Measurements from ENCODE around the gene TMEM272. TPM values are rescaled to one million over a fixed set of nuclear protein-coding genes. Genes with fewer than 3 reads are reported as not detected.

The TMEM272 gene
- total and polyA plus RNA-seq, 7 donors = 0.17 to 0.49 (median 0.27) TPM; not detected in 1

DNA sequence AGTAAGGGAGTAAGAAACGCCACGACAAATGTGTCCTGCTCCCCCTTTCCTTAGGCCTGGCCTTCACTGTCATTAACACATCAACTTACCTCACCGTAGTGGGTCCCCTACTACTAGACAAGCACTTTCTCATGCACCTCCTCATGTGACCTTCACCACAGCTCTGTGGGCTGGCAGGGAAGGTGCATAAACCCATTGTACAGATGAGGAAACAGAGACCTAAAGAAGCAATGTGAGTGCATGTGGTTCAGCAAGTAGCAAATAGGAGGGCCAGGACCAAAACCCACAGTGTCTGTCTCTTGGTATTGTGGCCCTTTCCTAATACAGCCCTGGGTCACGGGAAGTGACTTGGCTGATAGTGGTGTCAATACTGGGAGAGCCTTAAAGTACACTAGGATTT is 22.1 kb upstream of the TMEM272 start:
- DNase-seq (no peak), ATAC-seq (no peak)
- TF ChIP-seq, protein P1, sequence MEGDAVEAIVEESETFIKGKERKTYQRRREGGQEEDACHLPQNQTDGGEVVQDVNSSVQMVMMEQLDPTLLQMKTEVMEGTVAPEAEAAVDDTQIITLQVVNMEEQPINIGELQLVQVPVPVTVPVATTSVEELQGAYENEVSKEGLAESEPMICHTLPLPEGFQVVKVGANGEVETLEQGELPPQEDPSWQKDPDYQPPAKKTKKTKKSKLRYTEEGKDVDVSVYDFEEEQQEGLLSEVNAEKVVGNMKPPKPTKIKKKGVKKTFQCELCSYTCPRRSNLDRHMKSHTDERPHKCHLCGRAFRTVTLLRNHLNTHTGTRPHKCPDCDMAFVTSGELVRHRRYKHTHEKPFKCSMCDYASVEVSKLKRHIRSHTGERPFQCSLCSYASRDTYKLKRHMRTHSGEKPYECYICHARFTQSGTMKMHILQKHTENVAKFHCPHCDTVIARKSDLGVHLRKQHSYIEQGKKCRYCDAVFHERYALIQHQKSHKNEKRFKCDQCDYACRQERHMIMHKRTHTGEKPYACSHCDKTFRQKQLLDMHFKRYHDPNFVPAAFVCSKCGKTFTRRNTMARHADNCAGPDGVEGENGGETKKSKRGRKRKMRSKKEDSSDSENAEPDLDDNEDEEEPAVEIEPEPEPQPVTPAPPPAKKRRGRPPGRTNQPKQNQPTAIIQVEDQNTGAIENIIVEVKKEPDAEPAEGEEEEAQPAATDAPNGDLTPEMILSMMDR (IDR thresholded peaks at IDR 0.05) = no peak
- H3K4me1 ChIP-seq = no peaks in the 10 kb centered on the region
- no peaks in the 10 kb centered on the region for H3K9me3 ChIP-seq
- H3K4me3 ChIP-seq = no peak overlapping the region
- no peaks in the 10 kb centered on the region for H3K27me3 ChIP-seq (ENCODE audit: insufficient read depth in 3 of 3, low read length in 2 of 3)
- WGBS, 3 donors = 97 to 100% (median 99%) methylated on average over 4 of the region's 4 CpGs
- no peaks in the 10 kb centered on the region for H3K36me3 ChIP-seq (ENCODE audit: insufficient read depth in 1 of 2, low read depth in 1 of 2)
- intact Hi-C loops (cut with DNase I) = no loop called here
- no peak overlapping the region for H3K27ac ChIP-seq

DNA sequence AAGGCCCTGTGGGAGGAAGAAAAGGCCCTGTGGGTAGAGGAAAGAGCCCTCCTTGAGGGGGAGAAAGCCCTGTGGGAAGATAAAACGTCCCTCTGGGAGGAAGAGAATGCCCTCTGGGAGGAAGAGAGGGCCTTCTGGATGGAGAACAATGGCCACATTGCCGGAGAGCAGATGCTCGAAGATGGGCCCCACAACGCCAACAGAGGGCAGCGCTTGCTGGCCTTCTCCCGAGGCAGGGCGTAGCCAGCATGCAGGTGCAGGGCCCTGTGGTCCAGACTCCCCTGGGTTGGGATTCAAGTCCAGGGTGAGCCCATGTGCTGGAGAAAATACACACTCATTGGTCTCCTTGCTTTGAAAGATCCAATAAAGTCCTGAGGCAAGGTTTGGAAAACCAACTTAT is 20.9 kb upstream of the TMEM272 start:
- no peaks in the 10 kb centered on the region for H3K4me1 ChIP-seq
- TF ChIP-seq, protein P1 (IDR thresholded peaks at IDR 0.05) = no peak
- no peak overlapping the region for H3K27ac ChIP-seq
- no peaks in the 10 kb centered on the region for H3K36me3 ChIP-seq (ENCODE audit: insufficient read depth in 1 of 2, low read depth in 1 of 2)
- intact Hi-C loops (cut with DNase I) = no loop called here
- H3K4me3 ChIP-seq = no peak overlapping the region
- ATAC-seq (no peak), DNase-seq (no peak)
- no peaks in the 10 kb centered on the region for H3K9me3 ChIP-seq
- no peaks in the 10 kb centered on the region for H3K27me3 ChIP-seq (ENCODE audit: insufficient read depth in 3 of 3, low read length in 2 of 3)
- WGBS, 3 donors = 82 to 85% (median 84%) methylated on average over 7 of the region's 7 CpGs

DNA sequence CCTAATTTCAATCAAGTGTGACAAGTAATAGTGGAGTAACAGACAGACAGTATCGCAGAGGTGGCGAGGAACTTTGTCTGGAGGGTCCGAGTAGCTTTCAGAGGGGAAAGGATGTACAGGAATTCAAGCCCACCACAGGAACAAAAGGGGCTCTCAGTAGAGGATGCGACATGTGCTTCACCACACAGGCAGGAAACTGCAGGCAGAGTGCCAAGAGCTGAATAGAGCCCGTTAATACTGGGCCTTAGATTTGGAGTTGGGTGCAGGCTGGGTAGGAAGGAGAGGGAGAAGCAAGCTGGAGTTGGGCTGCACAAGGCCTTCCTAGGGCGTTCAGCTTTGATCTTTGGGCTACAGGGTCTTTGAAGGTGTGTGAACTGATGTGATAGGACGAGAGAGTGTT is 18.0 kb upstream of the TMEM272 start:
- ATAC-seq = no peak
- 57 to 72% (median 69%) methylated on average over 7 of the region's 7 CpGs for WGBS, 3 donors

DNA sequence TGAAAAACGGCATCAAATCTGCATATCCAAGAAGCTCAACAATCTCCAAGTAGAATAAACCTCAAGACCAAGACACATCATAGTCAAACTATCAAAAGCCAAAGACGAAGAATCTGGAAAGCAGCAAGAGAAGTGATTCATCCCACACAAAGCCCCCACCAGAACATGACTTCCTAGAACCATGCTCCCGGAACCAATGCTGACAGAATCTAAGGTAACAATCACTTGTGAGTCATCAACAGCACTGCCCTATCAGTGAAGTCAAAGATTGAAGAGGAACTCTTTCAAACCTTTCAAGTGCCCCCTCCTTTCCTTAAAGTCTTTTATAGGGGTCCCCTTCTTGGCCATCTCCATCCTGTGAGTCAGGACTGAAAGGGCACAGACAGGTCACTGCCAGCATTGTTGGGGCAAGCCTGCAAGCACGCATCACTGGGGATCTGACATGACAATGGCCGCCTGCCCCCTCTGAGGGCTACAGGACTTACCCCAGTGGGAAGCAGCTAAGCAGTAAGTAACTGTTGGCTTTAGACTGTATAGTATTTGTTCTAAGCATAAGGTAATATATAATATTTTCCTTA is 16.8 kb upstream of the TMEM272 start, which contains the start of gene CCDC70:
TSS of gene CCDC70 (plus strand) at position 247 of the 578 bp plus-strand sequence. CDS start 3,443 bp downstream, outside the sequence.
- TF ChIP-seq, protein P1 (IDR thresholded peaks at IDR 0.05) = no peak
- H3K27me3 ChIP-seq (ENCODE audit: insufficient read depth in 3 of 3, low read length in 2 of 3) = no peaks in the 10 kb centered on the region
- H3K9me3 ChIP-seq = no peaks in the 10 kb centered on the region
- no peak within 1 kb of the TSS for H3K4me3 ChIP-seq
- intact Hi-C loops (cut with DNase I) = no loop called here
- DNase-seq (no peak), ATAC-seq (no peak)
- no peaks in the 10 kb centered on the region for H3K4me1 ChIP-seq
- no peak within 1 kb of the TSS for H3K27ac ChIP-seq
- H3K36me3 ChIP-seq (ENCODE audit: insufficient read depth in 1 of 2, low read depth in 1 of 2) = no peaks in the 10 kb centered on the region
- WGBS, 3 donors = 87 to 90% (median 88%) methylated on average over 5 of the region's 5 CpGs

More for the DNA sequence above, 18.0 kb upstream of the TMEM272 start:
- H3K4me3 ChIP-seq = no peak overlapping the region
- no peaks in the 10 kb centered on the region for H3K27me3 ChIP-seq (ENCODE audit: insufficient read depth in 3 of 3, low read length in 2 of 3)
- intact Hi-C loops (cut with DNase I) = no loop called here
- DNase-seq = no peak
- no peak overlapping the region for H3K27ac ChIP-seq
- H3K36me3 ChIP-seq (ENCODE audit: insufficient read depth in 1 of 2, low read depth in 1 of 2) = no peaks in the 10 kb centered on the region
- no peaks in the 10 kb centered on the region for H3K9me3 ChIP-seq
- TF ChIP-seq, protein P1 (IDR thresholded peaks at IDR 0.05) = no peak
- no peaks in the 10 kb centered on the region for H3K4me1 ChIP-seq

Measured in psoas muscle (tissue), 8 donors.